ENCODE data around the gene SRD5A1.
A peak's percentile ranks its signal among the peaks of the same experiment; 100 is the strongest.

The SRD5A1 gene

GRCh38 chr5:6686501-6686900, 53.3 kb downstream of the SRD5A1 start:
- Histone ChIP-seq H3K4me2 (ENCODE audit: low read length) (peak overlapping the region; percentile 87), H3K27ac (no peak overlapping the region), H3K36me3 (ENCODE audit: control insufficient read depth, insufficient read depth, low read length) (no peaks in the 10 kb centered on the region), H3K4me1 (no peaks in the 10 kb centered on the region), H3K4me3 (ENCODE audit: low read depth, low read length) (peak overlapping the region; percentile 44), H3K9me3 (ENCODE audit: control insufficient read depth, low read length) (no peaks in the 10 kb centered on the region), H2AFZ (peak overlapping the region; percentile 38), H3K9ac (no peak overlapping the region), H3K27me3 (ENCODE audit: control insufficient read depth, insufficient read depth, low read length) (no peaks in the 10 kb centered on the region), H3K79me2 (no peaks in the 10 kb centered on the region)
- no peak for TF ChIP-seq CTCF (IDR thresholded peaks at IDR 0.05)

DNA sequence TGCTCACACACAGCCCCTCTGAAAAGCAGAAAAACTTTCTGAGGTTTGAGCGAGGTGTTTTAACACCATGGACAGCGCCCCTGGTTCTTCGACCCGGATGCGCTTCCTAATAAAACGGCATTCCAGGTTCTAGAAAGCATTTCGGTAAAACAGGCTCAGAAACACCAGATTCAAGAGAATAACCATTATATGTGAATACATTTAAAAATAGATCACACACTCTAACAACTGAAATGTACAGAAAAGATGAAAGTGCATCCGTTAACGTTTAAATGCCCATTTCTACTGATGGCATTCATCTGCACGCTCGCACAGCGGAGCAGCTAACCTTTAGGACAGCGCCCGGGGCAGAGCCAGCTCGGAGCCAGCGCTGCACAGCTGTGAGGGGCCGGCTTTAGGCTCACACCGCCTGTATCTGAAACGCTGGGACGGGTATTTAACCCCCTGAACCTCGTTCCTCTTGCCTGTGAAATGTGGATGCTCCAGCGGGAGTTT, 53.7 kb downstream of the SRD5A1 start:
- TF ChIP-seq CTCF (IDR thresholded peaks at IDR 0.05): no peak
- no peaks in the 10 kb centered on the region for H3K36me3 ChIP-seq (ENCODE audit: control insufficient read depth, insufficient read depth, low read length)
- H3K27ac ChIP-seq: no peak overlapping the region
- peak overlapping the region; percentile 38 for H2AFZ ChIP-seq
- H3K9me3 ChIP-seq (ENCODE audit: control insufficient read depth, low read length): no peaks in the 10 kb centered on the region
- H3K4me2 ChIP-seq (ENCODE audit: low read length): peak overlapping the region; percentile 87
- H3K27me3 ChIP-seq (ENCODE audit: control insufficient read depth, insufficient read depth, low read length): no peaks in the 10 kb centered on the region
- no peak overlapping the region for H3K9ac ChIP-seq
- peak overlapping the region; percentile 44 for H3K4me3 ChIP-seq (ENCODE audit: low read depth, low read length)
- H3K4me1 ChIP-seq: no peaks in the 10 kb centered on the region
- H3K79me2 ChIP-seq: no peaks in the 10 kb centered on the region

GRCh38 chr5:6687505-6687904, 54.3 kb downstream of the SRD5A1 start:
- no peaks in the 10 kb centered on the region for H3K36me3 ChIP-seq (ENCODE audit: control insufficient read depth, insufficient read depth, low read length)
- no peaks in the 10 kb centered on the region for H3K4me1 ChIP-seq
- H3K9ac ChIP-seq: no peak overlapping the region
- H3K4me3 ChIP-seq (ENCODE audit: low read depth, low read length): no peak overlapping the region
- no peaks in the 10 kb centered on the region for H3K79me2 ChIP-seq
- no peak for TF ChIP-seq CTCF (IDR thresholded peaks at IDR 0.05)
- no peaks in the 10 kb centered on the region for H3K27me3 ChIP-seq (ENCODE audit: control insufficient read depth, insufficient read depth, low read length)
- no peaks in the 10 kb centered on the region for H3K9me3 ChIP-seq (ENCODE audit: control insufficient read depth, low read length)
- H3K27ac ChIP-seq: no peak overlapping the region
- peak overlapping the region; percentile 87 for H3K4me2 ChIP-seq (ENCODE audit: low read length)
- no peak overlapping the region for H2AFZ ChIP-seq

GRCh38 chr5:6692906-6693305, 59.7 kb downstream of the SRD5A1 start:
- Histone ChIP-seq H3K4me1 (no peaks in the 10 kb centered on the region), H3K27me3 (ENCODE audit: control insufficient read depth, insufficient read depth, low read length) (no peaks in the 10 kb centered on the region), H3K4me3 (ENCODE audit: low read depth, low read length) (no peak overlapping the region), H3K27ac (no peak overlapping the region), H3K4me2 (ENCODE audit: low read length) (no peak overlapping the region), H3K79me2 (no peaks in the 10 kb centered on the region), H3K36me3 (ENCODE audit: control insufficient read depth, insufficient read depth, low read length) (no peaks in the 10 kb centered on the region), H3K9me3 (ENCODE audit: control insufficient read depth, low read length) (no peaks in the 10 kb centered on the region), H2AFZ (no peak overlapping the region), H3K9ac (no peak overlapping the region)
- no peak for TF ChIP-seq CTCF (IDR thresholded peaks at IDR 0.05)

GRCh38 chr5:6698696-6699095, 65.5 kb downstream of the SRD5A1 start:
- H3K27me3 ChIP-seq (ENCODE audit: control insufficient read depth, insufficient read depth, low read length): no peaks in the 10 kb centered on the region
- no peaks in the 10 kb centered on the region for H3K4me1 ChIP-seq
- TF ChIP-seq CTCF (IDR thresholded peaks at IDR 0.05): no peak
- no peak overlapping the region for H3K4me3 ChIP-seq (ENCODE audit: low read depth, low read length)
- H3K27ac ChIP-seq: no peak overlapping the region
- no peak overlapping the region for H2AFZ ChIP-seq
- no peaks in the 10 kb centered on the region for H3K79me2 ChIP-seq
- no peak overlapping the region for H3K9ac ChIP-seq
- H3K9me3 ChIP-seq (ENCODE audit: control insufficient read depth, low read length): no peaks in the 10 kb centered on the region
- H3K4me2 ChIP-seq (ENCODE audit: low read length): no peak overlapping the region
- H3K36me3 ChIP-seq (ENCODE audit: control insufficient read depth, insufficient read depth, low read length): no peaks in the 10 kb centered on the region
